HAP-1 (cell line): ENCODE measurements around the gene PSMC5.
"Not testable (repeated sequence)": the region's sequence is repeated elsewhere in the genome, so short reads cannot be mapped to it uniquely, and the experiment has no call there.

ENCODE experiments used
- DNase-seq, 2 experiments: peaks; one replicate each; pipeline ENCODE4 v3.0.0-alpha.2; 2016 to 2020; ENCODE audit warnings: low spot score in 2 of 2
- H3K27me3 ChIP-seq: fragments of 250-450 bp; sonication (Bioruptor Pico); 2 replicates; pipeline ENCODE4 v1.5.1; 2020; ENCODE audit warnings: low read depth, mild to moderate bottlenecking, moderate library complexity
- H3K36me3 ChIP-seq: fragments of 250-450 bp; sonication (Bioruptor Pico); replicated peaks from 2 replicates; pipeline ENCODE4 v1.5.1; 2020; ENCODE audit warnings: mild to moderate bottlenecking
- H3K4me1 ChIP-seq: fragments of 250-450 bp; sonication (Bioruptor Pico); 2 replicates; pipeline ENCODE4 v1.5.1; 2020; ENCODE audit warnings: mild to moderate bottlenecking
- H3K4me3 ChIP-seq: fragments of 250-450 bp; sonication (Bioruptor Pico); 2 replicates; pipeline ENCODE4 v1.5.1; 2020; ENCODE audit warnings: mild to moderate bottlenecking, moderate library complexity
- H3K9me3 ChIP-seq: fragments of 250-450 bp; sonication (Bioruptor Pico); 2 replicates; pipeline ENCODE4 v1.5.1; 2020; ENCODE audit warnings: mild to moderate bottlenecking, moderate library complexity
- in situ Hi-C: fragments of 300-500 bp; cut with MboI; formaldehyde crosslinking; loops from 3 replicates; pipeline ENCODE4 v1.14.3; 2020; ENCODE audit warnings: low sequenced_read_pairs, inconsistent platforms, mixed read lengths

PSMC5 gene

GRCh38 chr17:63827002-63827800 lies at the start of gene PSMC5, which contains the start of gene FTSJ3:
Gene PSMC5 (plus strand): TSS chr17:63827431. CDS start chr17:63827491, 60 bp downstream.
Gene FTSJ3 (minus strand): TSS chr17:63827663. CDS start chr17:63826902, 761 bp downstream.
- DNase-seq: peak; percentile 93 to 98
- Histone ChIP-seq H3K27me3 (no peaks in the 10 kb centered on the region), H3K4me1 (peaks cover 6% of the 10 kb centered on the region), H3K4me3 (peak within 1 kb of the TSS; percentile 98), H3K9me3 (no peaks in the 10 kb centered on the region), H3K36me3 (peaks cover 79% of the 10 kb centered on the region)
- in situ Hi-C loops: no loop called here

DNA sequence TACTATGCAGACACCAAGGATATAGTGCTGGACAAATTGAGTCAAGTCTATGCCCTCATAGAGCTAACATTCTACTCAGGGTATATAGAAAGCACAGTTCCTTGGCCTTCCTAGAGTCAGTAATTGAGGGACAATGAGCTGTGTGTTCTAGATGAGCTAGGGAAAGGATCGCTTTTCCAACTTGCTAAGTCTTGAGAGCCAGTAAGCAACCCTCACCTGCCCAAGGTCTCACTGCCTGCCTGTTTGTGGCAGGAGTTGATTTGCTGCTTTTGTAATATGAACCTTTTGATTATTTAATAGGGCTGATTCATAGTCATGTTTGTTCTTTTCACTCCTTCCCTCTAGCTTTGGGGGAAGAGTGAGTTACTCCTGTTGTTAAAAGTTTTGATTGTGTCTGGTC lies 46.7 kb upstream of the PSMC5 start:
- peaks cover 54% of the 10 kb centered on the region for H3K36me3 ChIP-seq
- no peak for DNase-seq
- in situ Hi-C loops: no loop called here
- H3K4me3 ChIP-seq: no peak overlapping the region
- H3K27me3 ChIP-seq: no peaks in the 10 kb centered on the region
- no peaks in the 10 kb centered on the region for H3K9me3 ChIP-seq
- peaks cover 12% of the 10 kb centered on the region for H3K4me1 ChIP-seq

GRCh38 chr17:63780928-63781327 lies 46.3 kb upstream of the PSMC5 start:
- Histone ChIP-seq H3K4me3 (no peak overlapping the region), H3K4me1 (peaks cover 14% of the 10 kb centered on the region), H3K9me3 (no peaks in the 10 kb centered on the region), H3K27me3 (no peaks in the 10 kb centered on the region), H3K36me3 (peaks cover 54% of the 10 kb centered on the region)
- in situ Hi-C loops: no loop called here
- no peak for DNase-seq

- DNase-seq: no peak
- Histone ChIP-seq H3K36me3 (peaks cover 58% of the 10 kb centered on the region), H3K4me3 (no peak overlapping the region), H3K9me3 (no peaks in the 10 kb centered on the region), H3K27me3 (no peaks in the 10 kb centered on the region), H3K4me1 (peaks cover 6% of the 10 kb centered on the region)
- in situ Hi-C loops: no loop called here
Observed at GRCh38 chr17:63783522-63783921, 43.7 kb upstream of the PSMC5 start.

- peaks cover 6% of the 10 kb centered on the region for H3K4me1 ChIP-seq
- no peaks in the 10 kb centered on the region for H3K9me3 ChIP-seq
- DNase-seq: no peak
- H3K36me3 ChIP-seq: peaks cover 63% of the 10 kb centered on the region
- no peaks in the 10 kb centered on the region for H3K27me3 ChIP-seq
- in situ Hi-C loops: no loop called here
- H3K4me3 ChIP-seq: no peak overlapping the region
Observed at GRCh38 chr17:63785556-63785955, 41.7 kb upstream of the PSMC5 start.

- H3K27me3 ChIP-seq: no peaks in the 10 kb centered on the region
- peaks cover 63% of the 10 kb centered on the region for H3K36me3 ChIP-seq
- H3K9me3 ChIP-seq: no peaks in the 10 kb centered on the region
- in situ Hi-C loops: no loop called here
- DNase-seq: no peak
- peaks cover 6% of the 10 kb centered on the region for H3K4me1 ChIP-seq
- H3K4me3 ChIP-seq: no peak overlapping the region
Observed at GRCh38 chr17:63786117-63786516, 41.1 kb upstream of the PSMC5 start.

GRCh38 chr17:63786971-63787711 lies 40.1 kb upstream of the PSMC5 start:
- in situ Hi-C loops: no loop called here
- no peak for DNase-seq
- peaks cover 68% of the 10 kb centered on the region for H3K36me3 ChIP-seq
- H3K27me3 ChIP-seq: no peaks in the 10 kb centered on the region
- no peaks in the 10 kb centered on the region for H3K9me3 ChIP-seq
- H3K4me1 ChIP-seq: peaks cover 6% of the 10 kb centered on the region
- no peak overlapping the region for H3K4me3 ChIP-seq

DNA sequence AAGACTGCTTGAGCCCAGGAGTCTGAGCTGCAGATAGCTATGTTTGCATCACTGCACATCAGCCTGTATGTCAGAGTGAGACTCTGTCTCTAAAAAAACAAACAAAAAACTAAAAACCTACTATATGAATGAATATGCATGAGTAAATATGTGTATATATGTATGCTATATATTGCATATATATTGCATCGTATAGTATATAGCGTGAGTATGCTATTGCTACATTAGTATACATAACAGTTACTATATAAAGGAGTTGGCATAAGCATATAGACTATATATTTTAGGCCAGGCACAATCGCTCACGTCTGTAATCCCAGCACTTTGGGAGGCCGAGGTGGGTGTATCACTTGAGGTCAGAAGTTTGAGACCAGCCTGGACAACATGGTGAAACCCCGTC lies 37.2 kb upstream of the PSMC5 start:
- no peaks in the 10 kb centered on the region for H3K27me3 ChIP-seq
- in situ Hi-C loops: no loop called here
- H3K4me3 ChIP-seq: no peak overlapping the region
- peaks cover 6% of the 10 kb centered on the region for H3K4me1 ChIP-seq
- DNase-seq: no peak
- peaks cover 81% of the 10 kb centered on the region for H3K36me3 ChIP-seq
- H3K9me3 ChIP-seq: no peaks in the 10 kb centered on the region

DNA sequence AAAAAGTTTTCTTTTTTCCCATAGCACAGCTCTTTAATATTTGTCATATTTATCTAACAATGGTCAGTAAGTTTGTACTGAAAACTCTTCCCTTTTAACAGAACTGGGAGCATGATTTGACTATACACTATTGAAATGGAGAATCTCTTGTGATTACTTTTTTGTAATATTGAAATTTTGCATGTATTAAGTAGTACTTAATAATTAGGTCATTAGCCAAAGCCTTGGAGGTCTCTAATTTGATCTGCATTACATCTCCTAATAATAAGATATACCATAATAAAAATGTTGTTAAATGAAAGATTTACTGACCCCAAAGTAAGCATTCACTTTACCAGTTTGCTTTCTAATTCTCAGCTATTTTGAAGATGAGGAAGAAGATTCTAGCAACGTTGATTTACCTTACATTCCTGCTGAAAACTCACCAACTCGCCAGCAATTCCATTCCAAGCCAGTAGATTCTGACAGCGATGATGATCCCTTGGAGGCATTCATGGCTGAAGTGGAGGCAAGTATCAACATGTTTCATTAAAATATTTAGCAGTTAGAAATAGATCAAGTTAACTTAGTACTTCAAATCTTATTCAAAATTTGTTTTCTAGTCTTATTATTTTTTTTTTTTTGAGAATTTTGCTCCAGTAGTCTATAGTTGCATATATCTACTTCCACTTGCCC lies 35.0 kb upstream of the PSMC5 start:
- Histone ChIP-seq H3K4me1 (no peaks in the 10 kb centered on the region), H3K9me3 (no peaks in the 10 kb centered on the region), H3K4me3 (no peak overlapping the region), H3K27me3 (no peaks in the 10 kb centered on the region), H3K36me3 (peaks cover 94% of the 10 kb centered on the region)
- no peak for DNase-seq
- in situ Hi-C loops: no loop called here

- H3K4me3 ChIP-seq, in situ Hi-C loops, H3K27me3 ChIP-seq, DNase-seq, H3K4me1 ChIP-seq, H3K9me3 ChIP-seq: not testable (repeated sequence)
- peaks cover 96% of the 10 kb centered on the region for H3K36me3 ChIP-seq
Observed at GRCh38 chr17:63796375-63796774, 30.9 kb upstream of the PSMC5 start.

DNA sequence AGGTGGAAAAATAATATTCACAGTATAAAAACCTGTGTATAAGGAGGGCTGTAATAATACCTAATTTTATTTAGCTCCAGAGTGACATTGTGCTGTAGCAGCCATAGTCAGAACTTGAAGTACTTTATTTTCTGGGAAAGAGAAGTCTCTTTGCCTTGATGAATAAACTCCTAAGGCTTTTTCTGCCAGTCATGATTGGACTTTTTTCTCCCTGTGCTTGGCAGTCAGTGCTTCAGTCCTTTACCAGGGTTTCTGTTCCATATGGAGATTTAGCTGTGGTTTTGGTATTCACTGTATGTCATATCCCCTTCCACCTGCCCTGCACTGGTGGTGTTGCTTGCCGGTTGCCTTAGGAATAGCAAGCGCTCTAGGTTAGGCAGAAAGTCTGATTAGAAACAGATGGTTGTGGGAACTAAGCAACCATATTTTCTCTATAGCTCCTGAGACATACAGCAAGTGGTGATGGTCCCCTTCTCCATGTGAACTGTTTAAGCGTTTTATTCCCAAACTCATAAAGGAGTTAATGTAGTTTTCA lies 28.6 kb upstream of the PSMC5 start:
- no peak for DNase-seq
- Histone ChIP-seq H3K4me1 (no peaks in the 10 kb centered on the region), H3K27me3 (no peaks in the 10 kb centered on the region), H3K9me3 (no peaks in the 10 kb centered on the region), H3K4me3 (no peak overlapping the region), H3K36me3 (peaks cover 95% of the 10 kb centered on the region)
- in situ Hi-C loops: no loop called here

DNA sequence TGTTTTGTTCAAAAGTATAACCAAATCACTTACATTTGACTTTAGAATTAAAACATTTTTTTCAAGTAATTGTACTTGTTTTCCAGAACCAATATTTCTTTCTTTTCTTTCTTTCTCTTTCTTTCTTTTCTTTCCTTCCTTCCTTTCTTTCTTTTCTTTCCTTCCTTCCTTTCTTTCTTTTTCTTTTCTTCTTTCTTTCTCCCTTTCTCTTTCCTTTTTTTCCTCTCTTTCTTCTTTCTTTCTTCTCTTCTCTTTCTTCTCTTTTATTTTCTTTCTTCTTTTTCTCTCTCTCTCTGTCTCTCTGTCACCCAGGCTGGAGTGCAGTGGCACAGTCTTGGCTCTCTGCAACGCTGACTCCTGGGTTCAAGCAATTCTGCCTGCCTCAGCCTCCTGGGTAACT lies 26.4 kb upstream of the PSMC5 start:
- in situ Hi-C loops: loop anchor here (25.0 kb wide), 1 partner anchor 712 kb away; the partner anchor contains the start of genes CEP95 and DDX5
- Histone ChIP-seq H3K4me3 (no peak overlapping the region), H3K9me3 (no peaks in the 10 kb centered on the region), H3K27me3 (no peaks in the 10 kb centered on the region), H3K4me1 (no peaks in the 10 kb centered on the region), H3K36me3 (peaks cover 94% of the 10 kb centered on the region)
- DNase-seq: no peak

GRCh38 chr17:63804328-63804727 lies 22.9 kb upstream of the PSMC5 start:
- Histone ChIP-seq H3K27me3 (no peaks in the 10 kb centered on the region), H3K36me3 (peaks cover 94% of the 10 kb centered on the region), H3K4me3 (no peak overlapping the region), H3K9me3 (no peaks in the 10 kb centered on the region), H3K4me1 (no peaks in the 10 kb centered on the region)
- in situ Hi-C loops: loop anchor here (25.0 kb wide), 1 partner anchor 708 kb away; the partner anchor contains the start of genes CEP95 and DDX5
- DNase-seq: no peak
